Measurements from ENCODE around the gene NOL8.

NOL8 gene

DNA sequence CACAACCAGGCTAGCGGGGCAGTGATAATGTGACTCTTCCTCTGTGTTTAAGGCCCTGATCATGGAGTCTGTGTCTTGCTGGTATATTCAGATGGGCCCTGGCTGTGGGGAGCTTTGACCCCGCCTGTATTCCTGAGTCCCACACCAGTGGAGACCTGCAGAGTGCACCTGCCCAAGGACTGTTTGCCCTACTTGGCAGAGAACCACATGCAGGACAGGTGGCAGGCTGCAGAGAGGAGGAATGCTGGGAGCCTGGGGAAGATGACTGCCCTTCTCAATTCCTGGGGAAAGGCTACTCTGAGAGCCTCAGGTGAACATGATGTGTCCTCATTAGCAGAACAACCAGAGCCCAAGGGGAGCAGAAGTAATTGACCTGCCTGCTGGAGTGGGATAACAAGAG is 67.8 kb downstream of the NOL8 start:
- DNase-seq = no peak

DNA sequence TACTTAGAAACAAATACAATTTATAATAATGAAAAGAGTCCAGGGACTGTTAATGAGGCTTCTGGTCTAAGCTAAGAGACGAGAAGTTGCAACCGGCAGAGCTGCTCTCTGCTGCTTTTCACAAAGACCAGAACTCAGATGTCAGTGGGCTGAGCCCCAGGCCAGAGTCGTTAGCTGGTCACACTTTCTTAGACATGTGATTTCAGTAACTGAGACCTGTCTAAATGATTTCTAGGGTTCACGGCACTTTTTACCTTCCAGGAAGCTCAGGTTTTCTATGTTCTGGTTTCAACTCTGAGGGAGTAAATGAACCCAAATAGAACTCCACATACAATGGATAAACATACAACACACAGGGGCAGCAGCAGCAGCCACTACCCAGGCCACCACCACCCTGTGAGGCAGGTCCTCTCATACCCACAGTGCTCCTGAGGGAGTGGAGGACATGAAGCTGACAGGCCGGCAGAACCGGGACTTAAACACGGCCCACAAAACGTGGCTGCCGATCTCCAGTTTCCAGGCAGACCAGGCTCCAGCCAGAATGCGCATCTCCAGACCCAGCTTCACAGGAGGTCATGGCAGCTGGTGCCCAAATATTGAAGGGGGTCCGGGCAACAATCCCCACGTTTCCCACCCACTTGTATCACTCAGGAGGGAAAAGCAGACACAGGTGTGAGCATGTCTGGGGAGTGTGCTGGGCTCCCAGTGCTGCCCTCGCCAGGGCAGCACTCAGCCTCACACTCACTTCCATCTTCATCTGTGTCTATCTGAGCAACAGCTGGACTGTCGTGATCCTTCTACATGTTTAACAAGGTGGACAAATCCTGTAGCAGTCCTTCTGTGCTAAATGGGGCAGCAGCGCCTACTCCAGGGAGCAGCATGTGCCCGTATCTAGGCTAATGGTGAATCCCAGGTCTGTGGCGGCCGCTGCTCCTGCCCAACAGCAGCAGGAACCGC is 70.5 kb downstream of the NOL8 start:
- no peak for DNase-seq

DNA sequence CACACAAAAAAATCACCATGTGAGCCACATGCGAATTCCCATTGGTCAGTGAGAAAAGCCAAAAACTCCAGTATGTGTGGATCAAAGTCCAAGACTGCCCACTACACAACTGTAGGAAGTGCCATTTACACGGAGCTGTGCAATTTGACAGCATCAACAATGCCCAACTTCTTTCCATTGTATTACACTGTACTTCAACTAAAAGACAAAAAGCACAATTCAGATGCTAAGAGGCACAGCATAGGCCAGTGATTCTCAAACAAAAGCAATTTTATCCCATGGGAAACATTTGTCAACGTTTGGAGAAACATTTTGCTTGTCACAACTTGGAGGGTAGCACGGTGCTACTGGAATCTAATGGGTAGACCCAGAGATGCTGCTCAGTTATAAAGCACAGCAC is 71.5 kb downstream of the NOL8 start:
- no peak for DNase-seq

DNA sequence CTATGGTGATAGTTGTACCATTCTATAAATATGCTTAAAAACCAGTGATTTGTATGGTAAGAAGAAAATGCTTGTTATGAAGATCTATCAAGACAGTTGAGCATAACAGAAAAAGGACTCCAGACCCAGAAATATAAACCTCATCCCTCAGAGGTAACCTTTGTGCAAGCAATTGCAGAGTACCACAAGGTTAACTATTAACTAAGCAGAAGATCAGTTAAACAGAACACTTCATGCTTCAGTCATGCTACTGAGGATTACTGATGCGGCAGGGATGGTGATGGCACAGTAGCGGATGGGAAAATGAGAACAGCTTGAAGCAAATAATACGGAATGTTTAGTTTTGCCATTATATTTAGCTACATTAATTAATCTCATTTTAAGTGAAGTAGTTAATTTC is 77.2 kb downstream of the NOL8 start:
- DNase-seq = no peak

Measured in OCI-M1 (cell line).